GM19240 (cell line): ENCODE data around the gene UQCC2.

Experiments
- DNase-seq: peaks from one replicate; pipeline ENCODE4 v3.0.0; 2011; ENCODE audit warnings: low spot score; ENCODE audit not compliant: insufficient read length

The UQCC2 gene

GRCh38 chr6:33711140-33712129 is at the start of gene UQCC2:
UQCC2 (minus strand) TSS chr6:33711700; CDS start chr6:33711686, 14 bp downstream.
- peak; percentile 95 for DNase-seq

- no peak for DNase-seq
Measured at GRCh38 chr6:33759887-33760629, 48.6 kb upstream of the UQCC2 start.

- DNase-seq = no peak
Measured at GRCh38 chr6:33758815-33759216, 47.3 kb upstream of the UQCC2 start.

- DNase-seq = no peak
Measured at GRCh38 chr6:33757906-33758305, 46.4 kb upstream of the UQCC2 start.

- DNase-seq = no peak
Measured at GRCh38 chr6:33757113-33757512, 45.6 kb upstream of the UQCC2 start.

GRCh38 chr6:33756211-33756954 is 44.9 kb upstream of the UQCC2 start:
- no peak for DNase-seq

- DNase-seq = no peak
Measured at GRCh38 chr6:33755070-33755869, 43.8 kb upstream of the UQCC2 start.

- no peak for DNase-seq
Measured at GRCh38 chr6:33754222-33754621, 42.7 kb upstream of the UQCC2 start.

- DNase-seq = no peak
Measured at GRCh38 chr6:33752646-33753015, 41.1 kb upstream of the UQCC2 start.

- DNase-seq = peak; percentile 29
Measured at GRCh38 chr6:33751771-33752645, 40.5 kb upstream of the UQCC2 start.

- DNase-seq = no peak
Measured at GRCh38 chr6:33750244-33750991, 38.9 kb upstream of the UQCC2 start.

GRCh38 chr6:33749401-33749800 is 37.9 kb upstream of the UQCC2 start:
- DNase-seq = no peak

- DNase-seq = no peak
Measured at GRCh38 chr6:33748841-33749240, 37.3 kb upstream of the UQCC2 start.

GRCh38 chr6:33747823-33748222 is 36.3 kb upstream of the UQCC2 start:
- DNase-seq = no peak

- DNase-seq = no peak
Measured at GRCh38 chr6:33746651-33747100, 35.2 kb upstream of the UQCC2 start, which contains the start of gene IP6K3. IP6K3 (minus strand) TSS chr6:33746905; CDS start chr6:33735476, 11,429 bp downstream.

- DNase-seq = no peak
Measured at GRCh38 chr6:33746036-33746600, 34.6 kb upstream of the UQCC2 start.

GRCh38 chr6:33745548-33745947 is 34.0 kb upstream of the UQCC2 start:
- DNase-seq = no peak

GRCh38 chr6:33744895-33745546 is 33.5 kb upstream of the UQCC2 start:
- DNase-seq = no peak
